Endothelial cell of umbilical vein (primary cell): ENCODE data around the gene BMPR1B. TPM values are rescaled to one million over a fixed set of nuclear protein-coding genes. Genes with fewer than 3 reads are reported as not detected.

Source experiments
- BruUV-seq: library from RNA; stranded (reverse); fragments of 400-500 nt; replicated peaks from 2 replicates; lab custom pipeline; 2021; lab: Mats Ljungman, UMichigan
- CTCF ChIA-PET: fragments of 300-600, 350-600 bp; sonication (Branson Sonifier 250); formaldehyde crosslinking; loops from one replicate; lab custom pipeline; 2021; ENCODE audit warnings: antibody characterized with exemption, inconsistent platforms; lab: Charles Lee
- POLR2A ChIA-PET: fragments of 300-600, 350-600 bp; sonication (Branson Sonifier 250); formaldehyde crosslinking; loops from one replicate; lab custom pipeline; 2021; ENCODE audit warnings: antibody characterized with exemption, inconsistent platforms; lab: Charles Lee
- DNase-seq: peaks from one replicate; pipeline ENCODE4 v3.0.0-alpha.2; 2011; ENCODE audit warnings: low read depth, low spot score
- FAIRE-seq: peaks from 2 replicates; lab custom pipeline; 2011; peaks lifted over from hg19 to GRCh38; lab: Jason Lieb, UNC
- H2AFZ ChIP-seq: 2 replicates; pipeline ENCODE4 v1.6.0; 2012; ENCODE audit warnings: low read depth, low read length, control low read depth, inconsistent platforms
- H3K27ac ChIP-seq: 2 replicates; pipeline ENCODE4 v1.5.1; 2011; ENCODE audit warnings: low read depth, mild to moderate bottlenecking, control low read depth, low read length, moderate library complexity; ENCODE audit not compliant: insufficient read depth
- H3K27me3 ChIP-seq, 2 experiments: 2 replicates each; pipeline versions ENCODE4 v1.6.0 to v1.6.1; 2011; ENCODE audit warnings: low read length in 2 of 2, mixed read lengths in 1 of 2; ENCODE audit not compliant: control insufficient read depth in 2 of 2, insufficient read depth in 2 of 2
- H3K36me3 ChIP-seq, 2 experiments: 2 replicates in 1 of 2; 3 replicates in 1 of 2; pipeline ENCODE4 v1.5.1; 2011; ENCODE audit warnings: low read length in 2 of 2, mild to moderate bottlenecking in 1 of 2, moderate library complexity in 1 of 2; ENCODE audit not compliant: control insufficient read depth in 2 of 2, insufficient read depth in 2 of 2; ENCODE audit errors: extremely low read depth in 1 of 2
- H3K4me1 ChIP-seq: 3 replicates; pipeline ENCODE4 v1.5.1; 2011; ENCODE audit warnings: mild to moderate bottlenecking, low read length; ENCODE audit not compliant: control insufficient read depth, insufficient read depth; ENCODE audit errors: extremely low read depth
- H3K4me2 ChIP-seq: 2 replicates; pipeline ENCODE4 v1.6.1; 2011; ENCODE audit warnings: low read length, control low read depth, mixed read lengths; ENCODE audit not compliant: insufficient read depth
- H3K4me3 ChIP-seq, 3 experiments: fragments of 200-600 bp in 1 of 3; sonication (generic), shearing (Covaris generic) in 1 of 3; replicated peaks in 1 of 3; 2 replicates each; pipeline ENCODE4 v1.5.1; 2011 to 2016; ENCODE audit warnings: control low read depth in 3 of 3, low read length in 3 of 3, mild to moderate bottlenecking in 2 of 3, inconsistent platforms in 1 of 3, low read depth in 1 of 3, moderate library complexity in 1 of 3; ENCODE audit not compliant: insufficient read depth in 1 of 3
- H3K79me2 ChIP-seq: 2 replicates; pipeline ENCODE4 v1.6.0; 2012; ENCODE audit warnings: low read length, inconsistent platforms; ENCODE audit not compliant: control insufficient read depth, insufficient read depth
- H3K9ac ChIP-seq: replicated peaks from 2 replicates; pipeline ENCODE3; 2011; ENCODE audit warnings: low read length, control low read depth; ENCODE audit not compliant: insufficient read depth; ENCODE audit errors: extremely low read depth
- H3K9me1 ChIP-seq: replicated peaks from 3 replicates; pipeline ENCODE4 v1.6.0; 2011; ENCODE audit warnings: mild to moderate bottlenecking, low read length; ENCODE audit not compliant: control insufficient read depth, insufficient read depth; ENCODE audit errors: extremely low read depth
- H3K9me3 ChIP-seq: replicated peaks from 2 replicates; pipeline ENCODE4 v1.5.1; 2012; ENCODE audit warnings: low read length, inconsistent platforms; ENCODE audit not compliant: control insufficient read depth, insufficient read depth
- H4K20me1 ChIP-seq: replicated peaks from 2 replicates; pipeline ENCODE3; 2011; ENCODE audit warnings: mild to moderate bottlenecking, low read length; ENCODE audit not compliant: control insufficient read depth, insufficient read depth; ENCODE audit errors: extremely low read depth
- EZH2 ChIP-seq: IDR thresholded peaks from 2 replicates; pipeline ENCODE4 v1.6.1; 2012; ENCODE audit warnings: borderline replicate concordance, low read depth, mild to moderate bottlenecking, moderate library complexity, low read length, inconsistent platforms; ENCODE audit not compliant: severe bottlenecking
- FOS ChIP-seq: IDR thresholded peaks from 2 replicates; pipeline ENCODE4 v1.6.1; 2011; ENCODE audit warnings: mild to moderate bottlenecking, low read length, moderate library complexity, borderline replicate concordance; ENCODE audit not compliant: insufficient read depth
- GATA2 ChIP-seq: IDR thresholded peaks from 2 replicates; pipeline ENCODE4 v1.7.0; 2011; ENCODE audit warnings: low read depth, mild to moderate bottlenecking, moderate library complexity, mixed read lengths, low read length; ENCODE audit not compliant: insufficient read length, insufficient read depth
- JUN ChIP-seq: IDR thresholded peaks from 2 replicates; pipeline ENCODE4 v1.6.1; 2011; ENCODE audit warnings: borderline replicate concordance, low read depth; ENCODE audit not compliant: insufficient read length, insufficient read depth
- MYC ChIP-seq: IDR thresholded peaks from one replicate; pipeline ENCODE4 v1.6.1; 2011; ENCODE audit warnings: mild to moderate bottlenecking, low read depth, low read length
- POLR2A ChIP-seq: IDR thresholded peaks from 2 replicates; pipeline ENCODE4 v1.6.1; 2012; ENCODE audit warnings: low read depth, mild to moderate bottlenecking, control low read depth, low read length
- POLR2AphosphoS5 ChIP-seq: IDR thresholded peaks from 2 replicates; pipeline ENCODE4 v1.6.1; 2012; ENCODE audit warnings: low read depth, mild to moderate bottlenecking, control low read depth, low read length, moderate library complexity; ENCODE audit not compliant: insufficient read depth
- dilution Hi-C: fragments of 300-500 bp; cut with MboI; formaldehyde crosslinking; loops from one replicate; pipeline ENCODE4 v1.15.0; 2019; ENCODE audit warnings: low sequenced_read_pairs; ENCODE audit not compliant: extremely low pct_ligation_motif_present
- intact Hi-C: fragments of 100-400 bp; cut with micrococcal nuclease; formaldehyde crosslinking; loops from one replicate; pipeline ENCODE4 v1.10.0; 2022
- polyA plus RNA-seq, 4 experiments: library from polyadenylated mRNA; depleted of rRNA in 3 of 4; stranded (reverse) in 3 of 4; unstranded in 1 of 4; fragments of >200 nt; gene quantifications; 2 replicates each; pipeline versions ENCODE4 v1.2.1 to v1.2.3, GENCODE V29; 2011 to 2012; ENCODE audit warnings: missing spikeins in 1 of 4
- total RNA-seq: library from RNA; stranded (reverse); gene quantifications from 2 replicates; pipeline ENCODE4 v1.2.3, GENCODE V29; 2021
- TF ChIP-seq, protein P1 (sequence below): IDR thresholded peaks from 2 replicates; pipeline ENCODE4 v1.6.1; 2011; ENCODE audit not compliant: insufficient read depth, insufficient read length
- TF ChIP-seq, protein P2 (sequence below), 2 donors: IDR thresholded peaks; 1 replicate in 1 of 2; 2 replicates in 1 of 2; pipeline ENCODE4 v1.5.1; 2011; ENCODE audit warnings: low read length in 2 of 2, mild to moderate bottlenecking in 2 of 2, moderate library complexity in 2 of 2, control low read depth in 1 of 2, inconsistent platforms in 1 of 2, low read depth in 1 of 2; ENCODE audit not compliant: insufficient read depth in 1 of 2; ENCODE audit errors: extremely low read depth in 1 of 2

The BMPR1B gene
- total and polyA plus RNA-seq, 2 donors (not counting 3 experiments of a cell fraction or from before 2014, with no cell fraction given), result 0.28 to 2.1 TPM

DNA sequence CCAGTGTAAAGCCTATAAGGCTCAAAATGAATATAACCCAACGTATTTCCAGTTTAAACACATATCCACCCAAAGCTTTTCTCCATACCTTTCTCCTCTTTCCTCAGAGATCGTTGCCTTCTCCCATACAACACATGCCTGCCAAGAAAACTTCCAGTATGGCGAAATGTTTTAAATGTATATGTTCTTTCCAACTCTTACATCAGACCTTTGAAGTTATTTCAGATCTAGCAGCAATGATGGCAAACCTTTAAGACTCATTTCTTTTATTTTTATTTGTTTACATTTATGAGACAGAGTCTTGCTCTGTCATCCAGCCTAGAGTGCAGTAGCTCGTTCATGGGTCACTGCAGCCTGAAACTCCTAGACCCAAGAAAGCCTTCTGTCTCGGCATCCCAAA, 265.4 kb downstream of the BMPR1B start:
- Histone ChIP-seq H3K9me1 (no peaks in the 10 kb centered on the region), H3K4me1 (peaks cover 4% of the 10 kb centered on the region), H3K4me3 (no peak overlapping the region), H3K36me3 (no peaks in the 10 kb centered on the region), H3K27ac (no peak overlapping the region), H2AFZ (no peak overlapping the region), H3K4me2 (no peak overlapping the region), H3K9me3 (no peaks in the 10 kb centered on the region), H4K20me1 (no peaks in the 10 kb centered on the region), H3K9ac (no peak overlapping the region), H3K27me3 (no peaks in the 10 kb centered on the region), H3K79me2 (no peaks in the 10 kb centered on the region)
- dilution Hi-C loops (no loop called here), intact Hi-C loops (no loop called here)
- BruUV-seq, result no TSS peak
- DNase-seq (no peak), FAIRE-seq (no peak)
- TF ChIP-seq GATA2 (no peak), JUN (no peak), POLR2AphosphoS5 (no peak), EZH2 (no peak), FOS (no peak), MYC (no peak), POLR2A (no peak)
- TF ChIP-seq, protein P1, sequence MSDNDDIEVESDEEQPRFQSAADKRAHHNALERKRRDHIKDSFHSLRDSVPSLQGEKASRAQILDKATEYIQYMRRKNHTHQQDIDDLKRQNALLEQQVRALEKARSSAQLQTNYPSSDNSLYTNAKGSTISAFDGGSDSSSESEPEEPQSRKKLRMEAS, result no peak
- TF ChIP-seq, protein P2, sequence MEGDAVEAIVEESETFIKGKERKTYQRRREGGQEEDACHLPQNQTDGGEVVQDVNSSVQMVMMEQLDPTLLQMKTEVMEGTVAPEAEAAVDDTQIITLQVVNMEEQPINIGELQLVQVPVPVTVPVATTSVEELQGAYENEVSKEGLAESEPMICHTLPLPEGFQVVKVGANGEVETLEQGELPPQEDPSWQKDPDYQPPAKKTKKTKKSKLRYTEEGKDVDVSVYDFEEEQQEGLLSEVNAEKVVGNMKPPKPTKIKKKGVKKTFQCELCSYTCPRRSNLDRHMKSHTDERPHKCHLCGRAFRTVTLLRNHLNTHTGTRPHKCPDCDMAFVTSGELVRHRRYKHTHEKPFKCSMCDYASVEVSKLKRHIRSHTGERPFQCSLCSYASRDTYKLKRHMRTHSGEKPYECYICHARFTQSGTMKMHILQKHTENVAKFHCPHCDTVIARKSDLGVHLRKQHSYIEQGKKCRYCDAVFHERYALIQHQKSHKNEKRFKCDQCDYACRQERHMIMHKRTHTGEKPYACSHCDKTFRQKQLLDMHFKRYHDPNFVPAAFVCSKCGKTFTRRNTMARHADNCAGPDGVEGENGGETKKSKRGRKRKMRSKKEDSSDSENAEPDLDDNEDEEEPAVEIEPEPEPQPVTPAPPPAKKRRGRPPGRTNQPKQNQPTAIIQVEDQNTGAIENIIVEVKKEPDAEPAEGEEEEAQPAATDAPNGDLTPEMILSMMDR (IDR thresholded peaks at IDR 0.05; ENCODE audit: extremely low read depth in 1 of 2, insufficient read depth in 1 of 2, low read depth in 1 of 2, low read length in 2 of 2), result no peak
- CTCF ChIA-PET, result no interaction called here
- POLR2A ChIA-PET, result no interaction called here
